ENCODE measurements around the gene TRRAP. TPM values are rescaled to one million over a fixed set of nuclear protein-coding genes. Genes with fewer than 3 reads are reported as not detected.

TRRAP gene
- total and polyA plus RNA-seq, 2 experiments from 2014 or later: 14.9 to 58.7 TPM

- H3K9me3 Mint-ChIP-seq: peaks cover 7% of the 10 kb centered on the region; the same call in 1 of the 3 replicates
- no peaks in the 10 kb centered on the region for H3K9me2 ChIP-seq (ENCODE audit: insufficient read depth)
- no peak overlapping the region for H3K27ac ChIP-seq (ENCODE audit: low read depth)
- H3K27me3 Mint-ChIP-seq (ENCODE audit: insufficient read depth, low read depth, poor library complexity): peaks cover 13% of the 10 kb centered on the region
- DNase-seq (ENCODE audit: low spot score): no peak
- no peaks in the 10 kb centered on the region for H3K27me3 ChIP-seq (ENCODE audit: insufficient read depth)
- H3K4me3 ChIP-seq: no peak overlapping the region
- H3K27ac Mint-ChIP-seq: no peak overlapping the region
- peaks cover 94% of the 10 kb centered on the region for H3K36me3 Mint-ChIP-seq (ENCODE audit: low read depth)
- H2AFZ ChIP-seq: no peak overlapping the region
- no peaks in the 10 kb centered on the region for H3K4me1 Mint-ChIP-seq
- no peak for ATAC-seq
- no peak overlapping the region for H3K4me3 Mint-ChIP-seq
- H3K4me2 ChIP-seq: no peak overlapping the region
- H3K4me1 ChIP-seq (ENCODE audit: insufficient read depth): no peaks in the 10 kb centered on the region
- H3K36me3 ChIP-seq (ENCODE audit: insufficient read depth): peaks cover 39% of the 10 kb centered on the region
- TF ChIP-seq NANOG (IDR thresholded peaks at IDR 0.05; ENCODE audit: borderline replicate concordance): no peak
- TF ChIP-seq CTCF (conservative IDR thresholded peaks at IDR 0.05; ENCODE audit: low read depth in 2 of 2): no peak
- no peak for TF ChIP-seq JUNB (IDR thresholded peaks at IDR 0.05; ENCODE audit: unreplicated experiment)
- no peak for TF ChIP-seq EZH2phosphoT487 (IDR thresholded peaks at IDR 0.05; ENCODE audit: unreplicated experiment)
- no peak for TF ChIP-seq CREB1 (CRISPR knock-in tag; IDR thresholded peaks at IDR 0.05; ENCODE audit: low read depth)
- TF ChIP-seq REST (IDR thresholded peaks at IDR 0.05; ENCODE audit: unreplicated experiment): no peak
- TF ChIP-seq ZNF114 (CRISPR knock-in tag; IDR thresholded peaks at IDR 0.05): no peak
- no peaks in the 10 kb centered on the region for H3F3A ChIP-seq (replicated peaks; ENCODE audit: low read depth)
- H4K20me1 ChIP-seq (replicated peaks; ENCODE audit: insufficient read depth): peaks cover 14% of the 10 kb centered on the region
- H3K79me2 ChIP-seq (replicated peaks; ENCODE audit: insufficient read depth): no peaks in the 10 kb centered on the region
Observed at GRCh38 chr7:98988641-98989040, 110.3 kb downstream of the TRRAP start.

- H3K27ac Mint-ChIP-seq: no peak overlapping the region
- Histone ChIP-seq H3K4me2 (no peak overlapping the region), H3K4me3 (no peak overlapping the region), H4K20me1 (replicated peaks; ENCODE audit: insufficient read depth) (peaks cover 19% of the 10 kb centered on the region), H3K79me2 (replicated peaks; ENCODE audit: insufficient read depth) (no peaks in the 10 kb centered on the region), H3K27me3 (ENCODE audit: insufficient read depth) (no peaks in the 10 kb centered on the region), H3F3A (replicated peaks; ENCODE audit: low read depth) (no peaks in the 10 kb centered on the region), H3K4me1 (ENCODE audit: insufficient read depth) (no peaks in the 10 kb centered on the region), H3K9me2 (ENCODE audit: insufficient read depth) (no peaks in the 10 kb centered on the region), H3K27ac (ENCODE audit: low read depth) (no peak overlapping the region), H2AFZ (no peak overlapping the region), H3K36me3 (ENCODE audit: insufficient read depth) (peaks cover 41% of the 10 kb centered on the region)
- no peak for ATAC-seq
- H3K36me3 Mint-ChIP-seq (ENCODE audit: low read depth): peaks cover 91% of the 10 kb centered on the region
- no peaks in the 10 kb centered on the region for H3K4me1 Mint-ChIP-seq
- peaks cover 7% of the 10 kb centered on the region; the same call in 1 of the 3 replicates for H3K9me3 Mint-ChIP-seq
- H3K27me3 Mint-ChIP-seq (ENCODE audit: insufficient read depth, low read depth, poor library complexity): peaks cover 13% of the 10 kb centered on the region
- no peak for DNase-seq (ENCODE audit: low spot score)
- H3K4me3 Mint-ChIP-seq: no peak overlapping the region
- no peak for TF ChIP-seq ZNF114 (CRISPR knock-in tag; IDR thresholded peaks at IDR 0.05)
- TF ChIP-seq EZH2 (IDR thresholded peaks at IDR 0.05; ENCODE audit: low read depth, unreplicated experiment): no peak
- TF ChIP-seq POLR2AphosphoS5 (IDR thresholded peaks at IDR 0.05; ENCODE audit: low read depth): no peak
- TF ChIP-seq NANOG (IDR thresholded peaks at IDR 0.05; ENCODE audit: borderline replicate concordance): no peak
- TF ChIP-seq REST (IDR thresholded peaks at IDR 0.05; ENCODE audit: unreplicated experiment): no peak
Observed at GRCh38 chr7:98990356-98990755, 112.0 kb downstream of the TRRAP start.

All from GM23338 (cell line).